Hepatocyte (in vitro differentiated cells): ENCODE results near the gene AREL1.

Experiments
- EZH2 ChIP-seq: fragments of 200-600 bp; sonication (generic); IDR thresholded peaks from 2 replicates; pipeline ENCODE4 v1.6.1; 2016; ENCODE audit warnings: antibody characterized with exemption, mild to moderate bottlenecking, borderline replicate concordance
- TF ChIP-seq, protein P1 (sequence below): fragments of 200-600 bp; sonication (generic); IDR thresholded peaks from 2 replicates; pipeline ENCODE4 v1.5.1; 2016; ENCODE audit warnings: antibody characterized with exemption, mild to moderate bottlenecking; ENCODE audit not compliant: poor library complexity

DNA sequence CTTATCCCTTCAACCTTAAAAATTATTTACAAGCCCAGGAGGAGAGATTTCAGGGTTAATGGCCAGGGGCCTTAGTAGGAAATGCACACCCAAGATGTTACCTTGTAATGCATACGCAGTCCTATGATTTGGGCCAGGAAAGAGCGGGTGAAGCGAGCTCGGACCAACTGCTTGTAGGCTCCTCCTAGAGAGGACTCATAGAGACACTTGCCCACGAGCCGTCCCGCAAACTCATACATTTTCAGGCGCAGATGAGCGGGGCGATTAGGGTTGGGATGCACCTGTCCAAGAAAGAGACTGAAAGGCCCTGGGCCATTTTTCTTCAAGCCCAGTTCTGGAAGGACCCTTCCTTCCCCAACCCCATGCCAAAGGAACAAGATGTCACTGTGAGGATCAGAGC is 43.0 kb downstream of the AREL1 start:
- no peak for TF ChIP-seq EZH2
- TF ChIP-seq, protein P1, sequence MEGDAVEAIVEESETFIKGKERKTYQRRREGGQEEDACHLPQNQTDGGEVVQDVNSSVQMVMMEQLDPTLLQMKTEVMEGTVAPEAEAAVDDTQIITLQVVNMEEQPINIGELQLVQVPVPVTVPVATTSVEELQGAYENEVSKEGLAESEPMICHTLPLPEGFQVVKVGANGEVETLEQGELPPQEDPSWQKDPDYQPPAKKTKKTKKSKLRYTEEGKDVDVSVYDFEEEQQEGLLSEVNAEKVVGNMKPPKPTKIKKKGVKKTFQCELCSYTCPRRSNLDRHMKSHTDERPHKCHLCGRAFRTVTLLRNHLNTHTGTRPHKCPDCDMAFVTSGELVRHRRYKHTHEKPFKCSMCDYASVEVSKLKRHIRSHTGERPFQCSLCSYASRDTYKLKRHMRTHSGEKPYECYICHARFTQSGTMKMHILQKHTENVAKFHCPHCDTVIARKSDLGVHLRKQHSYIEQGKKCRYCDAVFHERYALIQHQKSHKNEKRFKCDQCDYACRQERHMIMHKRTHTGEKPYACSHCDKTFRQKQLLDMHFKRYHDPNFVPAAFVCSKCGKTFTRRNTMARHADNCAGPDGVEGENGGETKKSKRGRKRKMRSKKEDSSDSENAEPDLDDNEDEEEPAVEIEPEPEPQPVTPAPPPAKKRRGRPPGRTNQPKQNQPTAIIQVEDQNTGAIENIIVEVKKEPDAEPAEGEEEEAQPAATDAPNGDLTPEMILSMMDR: no peak
